GM12892 (cell line): ENCODE results near the gene DST.

Experiments used
- POLR2A ChIP-seq: IDR thresholded peaks from 2 replicates; pipeline ENCODE4 v1.6.1; 2011; ENCODE audit warnings: low read depth, low read length, control low read depth
- POLR2AphosphoS5 ChIP-seq: IDR thresholded peaks from 2 replicates; pipeline ENCODE4 v1.6.1; 2011; ENCODE audit warnings: low read depth, low read length, control low read depth
- TAF1 ChIP-seq: IDR thresholded peaks from 2 replicates; pipeline ENCODE4 v1.6.1; 2011; ENCODE audit warnings: low read depth, mild to moderate bottlenecking, control low read depth, low read length, borderline replicate concordance

GRCh38 chr6:56419191-56419590, 223.5 kb downstream of the DST start:
- TF ChIP-seq POLR2AphosphoS5 (no peak), POLR2A (no peak), TAF1 (no peak)
